AG04450 (cell line): ENCODE results near the gene POR. TPM values are rescaled to one million over a fixed set of nuclear protein-coding genes. Genes with fewer than 3 reads are reported as not detected.

ENCODE experiments used
- CTCF ChIA-PET: fragments of 300-600, 350-600 bp; formaldehyde crosslinking; extraction: SDS; loops from one replicate; lab custom pipeline; 2022; ENCODE audit warnings: antibody characterized with exemption, inconsistent platforms; lab: Charles Lee
- POLR2A ChIA-PET: fragments of 350-600 bp; formaldehyde crosslinking; extraction: SDS; loops from one replicate; lab custom pipeline; 2021; ENCODE audit warnings: antibody characterized with exemption, inconsistent platforms; lab: Yijun Ruan, JAX
- DNase-seq: peaks from one replicate; pipeline ENCODE4 v3.0.0-alpha.2; 2011; ENCODE audit warnings: low read depth, low spot score
- H3K27ac ChIP-seq: one replicate; pipeline ENCODE4 v1.5.1; 2012; ENCODE audit warnings: low read depth, low read length, control low read depth
- H3K27me3 ChIP-seq: one replicate; pipeline ENCODE4 v1.6.0; 2012; ENCODE audit warnings: low read length; ENCODE audit not compliant: control insufficient read depth, insufficient read depth
- H3K4me3 ChIP-seq: 2 replicates; pipeline ENCODE4 v1.5.1; 2011; ENCODE audit warnings: mild to moderate bottlenecking, low read depth, low read length, control low read depth
- H3K9me3 ChIP-seq: 2 replicates; pipeline ENCODE4 v1.5.1; 2012; ENCODE audit warnings: low read length; ENCODE audit not compliant: control insufficient read depth, insufficient read depth
- polyA plus RNA-seq: library from polyadenylated mRNA; depleted of rRNA; stranded (reverse); fragments of >200 nt; gene quantifications from 2 replicates; pipeline ENCODE4 v1.2.3, GENCODE V29; 2011
- TF ChIP-seq, protein P1 (sequence below): IDR thresholded peaks from 2 replicates; pipeline ENCODE4 v1.5.1; 2011; ENCODE audit warnings: low read depth, low read length, control low read depth, inconsistent platforms

The POR gene
- polyA plus RNA-seq, 1 experiment: 39.0 TPM

DNA sequence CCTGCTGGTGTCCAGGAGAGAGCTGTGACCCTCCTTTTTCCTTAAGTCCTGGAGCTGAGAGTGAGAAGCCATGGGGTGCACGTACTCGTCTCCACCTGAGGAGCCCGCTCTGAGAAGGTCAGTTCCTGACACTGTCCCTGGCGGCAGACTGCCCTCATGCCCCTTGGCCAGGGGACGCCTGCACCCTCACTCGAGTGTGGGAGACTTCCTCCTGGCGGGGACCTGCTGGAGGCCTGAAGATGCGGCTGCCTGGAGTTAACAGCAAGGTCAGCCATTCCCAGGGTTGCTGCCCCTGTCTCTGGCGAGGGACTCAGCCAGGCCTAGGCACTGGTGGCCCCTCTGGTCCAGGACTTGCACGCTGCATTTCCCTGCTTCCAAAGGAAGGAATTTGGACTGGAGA is 53.1 kb downstream of the POR start:
- Histone ChIP-seq H3K9me3 (no peaks in the 10 kb centered on the region), H3K4me3 (no peak overlapping the region), H3K27ac (no peak overlapping the region), H3K27me3 (no peaks in the 10 kb centered on the region)
- TF ChIP-seq, protein P1, sequence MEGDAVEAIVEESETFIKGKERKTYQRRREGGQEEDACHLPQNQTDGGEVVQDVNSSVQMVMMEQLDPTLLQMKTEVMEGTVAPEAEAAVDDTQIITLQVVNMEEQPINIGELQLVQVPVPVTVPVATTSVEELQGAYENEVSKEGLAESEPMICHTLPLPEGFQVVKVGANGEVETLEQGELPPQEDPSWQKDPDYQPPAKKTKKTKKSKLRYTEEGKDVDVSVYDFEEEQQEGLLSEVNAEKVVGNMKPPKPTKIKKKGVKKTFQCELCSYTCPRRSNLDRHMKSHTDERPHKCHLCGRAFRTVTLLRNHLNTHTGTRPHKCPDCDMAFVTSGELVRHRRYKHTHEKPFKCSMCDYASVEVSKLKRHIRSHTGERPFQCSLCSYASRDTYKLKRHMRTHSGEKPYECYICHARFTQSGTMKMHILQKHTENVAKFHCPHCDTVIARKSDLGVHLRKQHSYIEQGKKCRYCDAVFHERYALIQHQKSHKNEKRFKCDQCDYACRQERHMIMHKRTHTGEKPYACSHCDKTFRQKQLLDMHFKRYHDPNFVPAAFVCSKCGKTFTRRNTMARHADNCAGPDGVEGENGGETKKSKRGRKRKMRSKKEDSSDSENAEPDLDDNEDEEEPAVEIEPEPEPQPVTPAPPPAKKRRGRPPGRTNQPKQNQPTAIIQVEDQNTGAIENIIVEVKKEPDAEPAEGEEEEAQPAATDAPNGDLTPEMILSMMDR: no peak
- ChIA-PET POLR2A (no interaction called here), CTCF (interaction anchor here (1.0 kb wide), 1 partner anchor 192 kb away, joined by 3 read pairs; no protein-coding TSS in a partner anchor)
- DNase-seq: no peak

DNA sequence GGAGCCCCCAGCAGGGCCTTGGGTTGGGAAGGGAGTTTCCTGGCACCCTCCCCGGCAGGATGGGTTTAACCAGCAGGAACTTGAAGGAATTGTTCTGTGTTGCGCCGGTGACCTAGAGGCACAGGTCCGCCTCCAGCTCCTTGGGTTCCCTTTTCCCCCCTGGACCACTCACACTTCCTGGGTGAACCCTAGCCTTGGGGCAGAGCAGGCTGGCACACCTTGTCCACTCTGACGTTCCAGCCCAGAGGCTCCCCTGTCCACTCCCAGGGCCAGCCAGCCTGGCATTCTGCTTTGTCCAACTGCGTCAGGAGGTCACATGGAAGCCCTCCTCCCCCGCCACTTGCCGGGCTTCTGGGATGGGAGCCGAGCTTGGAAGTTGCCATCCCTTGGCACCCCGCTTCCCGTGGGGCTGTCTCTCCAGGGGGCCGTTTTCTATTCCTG is 53.6 kb downstream of the POR start:
- DNase-seq: no peak
- H3K9me3 ChIP-seq: no peaks in the 10 kb centered on the region
- ChIA-PET POLR2A (no interaction called here), CTCF (no interaction called here)
- no peaks in the 10 kb centered on the region for H3K27me3 ChIP-seq
- H3K27ac ChIP-seq: no peak overlapping the region
- TF ChIP-seq, protein P1: no peak
- no peak overlapping the region for H3K4me3 ChIP-seq

DNA sequence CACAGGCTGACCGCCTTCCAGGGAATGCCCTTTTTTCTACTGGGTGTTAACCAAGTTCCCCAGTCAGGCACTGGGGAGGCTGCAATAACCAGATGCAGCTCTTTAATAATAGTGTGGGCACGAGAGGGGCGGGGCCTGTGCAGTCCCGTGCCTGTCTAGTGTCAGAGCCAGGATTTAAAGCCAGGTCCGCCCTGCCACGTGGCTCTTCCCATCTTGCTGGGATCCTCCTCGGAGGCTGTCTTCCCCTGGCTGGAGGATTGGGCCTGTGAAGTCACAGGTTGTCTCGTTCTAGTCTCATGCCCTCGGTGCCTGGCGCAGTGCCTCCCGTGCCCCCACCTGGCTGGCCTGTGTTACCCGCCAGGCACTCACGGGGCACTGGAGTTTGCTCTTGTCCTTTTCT is 54.2 kb downstream of the POR start:
- no peak overlapping the region for H3K27ac ChIP-seq
- TF ChIP-seq, protein P1: no peak
- H3K9me3 ChIP-seq: no peaks in the 10 kb centered on the region
- H3K4me3 ChIP-seq: no peak overlapping the region
- H3K27me3 ChIP-seq: no peaks in the 10 kb centered on the region
- DNase-seq: no peak
- CTCF ChIA-PET: no interaction called here
- POLR2A ChIA-PET: no interaction called here

DNA sequence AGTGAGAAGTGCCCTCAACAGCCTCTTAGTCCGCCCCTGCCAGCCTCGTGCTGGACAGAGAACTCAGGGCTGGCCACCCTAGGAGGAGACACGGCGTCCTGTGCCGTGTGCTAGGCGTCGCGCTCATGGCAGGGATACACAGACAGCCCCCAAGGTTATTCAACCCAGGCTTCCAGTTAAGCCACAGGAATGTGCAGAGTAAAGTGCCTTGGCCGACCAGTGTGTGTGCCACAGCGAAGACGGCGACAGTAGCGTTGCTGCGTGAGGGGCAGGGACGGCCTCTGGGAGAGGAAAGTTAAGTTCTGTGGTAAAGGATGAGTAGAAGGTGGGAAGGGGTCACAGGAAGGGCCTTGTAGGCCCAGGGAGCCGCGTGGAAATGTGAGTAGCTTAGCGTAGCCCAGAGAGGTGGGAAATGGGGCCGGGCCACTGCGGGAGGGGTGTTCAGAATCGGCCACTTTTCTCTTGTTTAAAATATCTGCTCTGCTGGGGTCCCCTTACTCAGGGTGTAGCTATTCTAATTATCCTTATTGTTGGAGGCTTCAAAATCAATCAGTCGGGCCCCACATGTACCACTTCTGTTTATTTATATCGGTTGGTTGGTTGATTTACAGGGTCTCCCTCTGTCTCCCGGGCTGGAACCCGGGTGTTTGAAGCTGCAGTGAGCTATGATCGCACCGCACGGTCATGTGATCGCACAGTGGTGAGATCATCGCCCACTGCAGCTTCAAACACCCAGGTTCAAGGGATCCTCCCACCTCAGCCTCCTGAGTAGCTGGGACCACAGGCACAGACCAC is 54.9 kb downstream of the POR start:
- Histone ChIP-seq H3K4me3 (no peak overlapping the region), H3K27me3 (no peaks in the 10 kb centered on the region), H3K27ac (no peak overlapping the region), H3K9me3 (no peaks in the 10 kb centered on the region)
- POLR2A ChIA-PET: no interaction called here
- DNase-seq: no peak
- CTCF ChIA-PET: no interaction called here
- TF ChIP-seq, protein P1: no peak

DNA sequence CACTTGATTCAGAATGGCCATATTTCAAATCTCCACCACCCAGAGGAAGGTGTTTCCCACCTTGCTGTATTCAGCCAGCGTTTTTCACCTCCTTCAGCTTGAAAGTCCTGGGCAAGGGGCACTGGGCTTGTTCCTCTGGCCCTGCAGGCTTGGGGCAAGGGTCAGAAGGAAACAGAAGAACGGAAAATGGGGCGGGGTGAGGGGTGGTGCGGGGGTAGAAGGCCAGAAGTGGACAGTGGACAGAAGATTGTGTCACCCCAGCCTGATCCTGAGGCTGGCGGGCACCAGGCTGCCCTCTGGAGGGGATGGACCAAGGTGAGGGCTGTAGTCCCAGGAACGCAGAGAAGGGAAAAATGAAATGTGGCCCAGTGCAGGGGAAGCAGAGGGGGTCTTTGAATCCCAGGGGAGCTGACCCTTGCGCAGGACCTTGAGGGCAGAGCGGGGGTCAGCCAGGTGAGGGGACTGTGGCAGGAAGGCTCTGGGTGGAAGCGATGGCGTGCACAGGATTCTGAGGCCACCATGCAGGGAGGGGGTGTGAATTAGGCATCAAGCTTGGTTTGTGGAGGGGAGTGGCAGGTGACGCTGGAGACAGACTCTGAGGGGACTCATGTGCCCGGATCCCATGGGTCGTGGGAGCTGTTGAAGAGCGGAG is 56.5 kb downstream of the POR start:
- ChIA-PET CTCF (no interaction called here), POLR2A (interaction anchor here (0.6 kb wide), 1 partner anchor 52 kb away, joined by 3 read pairs; no protein-coding TSS in a partner anchor)
- TF ChIP-seq, protein P1: no peak
- H3K27ac ChIP-seq: no peak overlapping the region
- no peak overlapping the region for H3K4me3 ChIP-seq
- no peaks in the 10 kb centered on the region for H3K27me3 ChIP-seq
- no peak for DNase-seq
- no peaks in the 10 kb centered on the region for H3K9me3 ChIP-seq
